IPS DF 6.9 (cell line): ENCODE data around the gene NEGR1.

ENCODE experiments used
- DNase-seq: peaks from one replicate; pipeline ENCODE4 v3.0.0-alpha.2; 2013; ENCODE audit warnings: low read depth, low spot score
- H3K27ac ChIP-seq: one replicate; pipeline ENCODE4 v1.5.1; 2013; ENCODE audit warnings: low read length, control low read depth
- H3K27me3 ChIP-seq: 2 replicates; pipeline ENCODE4 v1.6.1; 2013; ENCODE audit warnings: mild to moderate bottlenecking, low read length; ENCODE audit not compliant: control insufficient read depth, insufficient read depth
- H3K36me3 ChIP-seq: 2 replicates; pipeline ENCODE4 v1.6.1; 2013; ENCODE audit warnings: low read length; ENCODE audit not compliant: control insufficient read depth, insufficient read depth
- H3K4me1 ChIP-seq: 2 replicates; pipeline ENCODE4 v1.6.1; 2013; ENCODE audit warnings: low read length; ENCODE audit not compliant: control insufficient read depth, insufficient read depth
- H3K4me3 ChIP-seq: 2 replicates; pipeline ENCODE4 v1.5.1; 2013; ENCODE audit warnings: mild to moderate bottlenecking, low read length
- H3K9me3 ChIP-seq: 2 replicates; pipeline ENCODE4 v1.6.1; 2013; ENCODE audit warnings: low read length, inconsistent platforms; ENCODE audit not compliant: control insufficient read depth, insufficient read depth
- WGBS: extraction: QIAGEN DNeasy Blood & Tissue Kit; methylation state at CpG from one replicate; pipeline ENCODE4 v1.1.7; 2013; ENCODE audit warnings: mixed read lengths, missing lambda C conversion rate; ENCODE audit not compliant: insufficient read length, insufficient coverage; 5-methylcytosine and 5-hydroxymethylcytosine counted together

The NEGR1 gene

DNA sequence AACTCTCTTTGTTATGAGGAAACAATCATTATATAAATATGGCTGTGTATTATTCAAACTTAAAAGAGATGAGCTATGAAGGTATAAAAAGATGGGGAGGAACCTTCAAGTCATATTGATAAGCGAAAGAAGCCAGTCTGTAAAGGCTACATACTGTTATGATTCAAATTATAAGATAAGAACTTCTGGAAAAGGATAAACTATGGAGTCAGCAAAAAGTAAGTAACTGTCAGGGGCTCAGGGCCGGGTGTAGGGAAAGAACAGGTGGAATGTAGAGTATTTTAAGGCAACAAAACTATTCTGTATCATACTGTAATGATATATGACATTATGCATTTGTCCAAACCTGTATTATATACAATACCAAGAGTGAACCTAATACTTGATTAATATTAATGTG is 628.4 kb downstream of the NEGR1 start:
- Histone ChIP-seq H3K4me3 (no peak overlapping the region), H3K4me1 (no peaks in the 10 kb centered on the region), H3K27ac (no peak overlapping the region), H3K9me3 (no peaks in the 10 kb centered on the region), H3K27me3 (no peaks in the 10 kb centered on the region), H3K36me3 (no peaks in the 10 kb centered on the region)
- no CpG with 5 or more reads among the region's 2 CpGs for WGBS
- no peak for DNase-seq

DNA sequence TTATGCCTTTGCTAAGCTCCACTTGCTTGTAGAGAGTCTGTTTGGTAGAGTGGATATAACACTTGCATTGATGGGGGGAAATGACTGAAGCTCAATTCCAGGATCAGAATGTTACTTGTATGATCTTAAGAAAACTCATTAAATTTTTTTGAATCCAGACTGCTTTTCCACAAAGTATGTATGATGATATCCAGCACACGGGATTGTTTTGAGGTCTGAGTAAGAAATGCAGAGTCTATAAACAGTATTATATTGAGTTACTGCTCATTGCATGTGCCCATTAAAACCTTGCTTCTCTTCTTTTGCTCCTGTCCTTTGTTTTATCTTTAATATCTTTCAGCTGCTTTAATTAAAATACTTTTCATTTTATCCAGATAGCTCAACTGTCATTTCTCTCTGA is 631.1 kb downstream of the NEGR1 start:
- no peaks in the 10 kb centered on the region for H3K27me3 ChIP-seq
- H3K36me3 ChIP-seq = no peaks in the 10 kb centered on the region
- DNase-seq = no peak
- H3K4me3 ChIP-seq = no peak overlapping the region
- no CpG with 5 or more reads among the region's 1 CpG for WGBS
- H3K27ac ChIP-seq = no peak overlapping the region
- H3K4me1 ChIP-seq = no peaks in the 10 kb centered on the region
- no peaks in the 10 kb centered on the region for H3K9me3 ChIP-seq

DNA sequence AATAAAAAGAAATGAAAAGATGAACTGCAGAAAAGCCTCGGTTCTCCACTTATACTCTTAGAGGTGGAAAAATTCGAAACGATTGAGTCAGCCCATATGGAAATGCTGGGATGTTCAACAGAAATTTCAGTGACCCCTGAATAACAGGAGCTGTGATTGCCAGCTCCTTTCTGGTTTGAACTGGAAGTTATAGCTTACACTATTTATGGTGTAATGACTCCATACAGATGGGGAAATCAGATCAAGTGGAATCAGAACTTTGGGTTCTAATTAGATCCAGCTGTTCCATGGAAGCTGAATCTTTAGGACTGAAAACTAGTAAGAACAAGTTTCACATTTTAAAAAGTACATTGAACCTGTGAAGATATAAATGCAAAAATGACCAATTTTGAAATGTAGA is 632.2 kb downstream of the NEGR1 start:
- Histone ChIP-seq H3K36me3 (no peaks in the 10 kb centered on the region), H3K4me3 (no peak overlapping the region), H3K9me3 (no peaks in the 10 kb centered on the region), H3K27ac (no peak overlapping the region), H3K4me1 (no peaks in the 10 kb centered on the region), H3K27me3 (no peaks in the 10 kb centered on the region)
- no CpG with 5 or more reads among the region's 3 CpGs for WGBS
- DNase-seq = no peak

DNA sequence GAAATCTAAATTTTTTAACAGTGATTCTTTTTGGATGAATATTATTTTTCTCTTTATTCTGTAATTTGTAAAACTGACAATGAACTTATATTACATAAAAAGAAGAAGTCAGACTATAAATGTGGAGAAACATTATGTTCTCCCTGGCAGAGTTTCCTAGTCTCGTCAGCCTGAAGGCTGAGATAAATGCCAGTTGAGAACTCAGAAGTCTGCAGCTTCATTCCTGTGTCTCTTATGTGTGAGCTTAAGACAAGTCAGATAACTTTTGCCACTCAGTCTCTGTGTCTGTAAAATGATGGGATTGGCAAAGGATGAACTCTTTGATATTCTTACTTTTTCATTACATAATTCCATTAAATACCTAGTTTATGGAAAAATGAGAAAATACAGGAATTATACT is 632.7 kb downstream of the NEGR1 start:
- no CpG with 5 or more reads among the region's 1 CpG for WGBS
- H3K27ac ChIP-seq = no peak overlapping the region
- no peaks in the 10 kb centered on the region for H3K27me3 ChIP-seq
- no peaks in the 10 kb centered on the region for H3K36me3 ChIP-seq
- H3K9me3 ChIP-seq = no peaks in the 10 kb centered on the region
- no peak overlapping the region for H3K4me3 ChIP-seq
- no peaks in the 10 kb centered on the region for H3K4me1 ChIP-seq
- no peak for DNase-seq

DNA sequence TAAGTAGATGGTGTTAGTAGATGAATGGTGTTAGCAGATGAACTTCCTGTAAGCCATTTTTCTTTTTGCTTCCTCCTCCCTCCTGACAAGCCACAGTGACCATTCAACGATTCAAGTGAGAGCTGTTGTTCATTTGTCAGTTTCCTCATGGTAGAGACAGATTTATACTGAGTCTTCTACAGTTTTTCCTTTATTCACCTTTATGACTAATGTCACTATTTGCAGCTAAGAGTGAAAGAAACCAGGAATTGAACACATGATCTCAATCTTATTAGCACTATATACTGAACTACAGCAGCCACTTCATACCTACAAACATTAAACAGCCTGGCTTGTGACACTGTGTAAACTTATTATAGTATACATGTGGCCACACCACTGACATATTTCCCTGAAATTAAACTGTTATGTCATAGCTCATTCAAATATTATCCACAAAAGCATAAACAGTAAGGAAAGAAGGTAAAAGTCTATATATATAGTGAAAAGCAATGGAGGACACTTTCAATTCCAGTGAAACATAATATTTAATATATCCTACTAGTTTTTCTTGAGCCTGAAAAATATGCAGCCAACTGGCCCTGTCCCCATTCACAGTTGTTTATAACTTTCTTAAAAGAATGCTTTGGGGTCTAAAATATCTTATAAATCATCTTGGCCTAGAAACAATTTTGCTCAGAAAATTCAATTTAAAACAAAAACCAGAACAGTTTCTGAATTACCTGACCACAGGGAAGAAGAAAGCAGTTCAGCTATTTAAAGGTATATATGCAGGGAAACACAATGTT is 634.6 kb downstream of the NEGR1 start:
- H3K9me3 ChIP-seq = no peaks in the 10 kb centered on the region
- no peak for DNase-seq
- H3K27ac ChIP-seq = no peak overlapping the region
- H3K27me3 ChIP-seq = no peaks in the 10 kb centered on the region
- no CpG with 5 or more reads among the region's 1 CpG for WGBS
- no peaks in the 10 kb centered on the region for H3K36me3 ChIP-seq
- no peak overlapping the region for H3K4me3 ChIP-seq
- H3K4me1 ChIP-seq = no peaks in the 10 kb centered on the region

DNA sequence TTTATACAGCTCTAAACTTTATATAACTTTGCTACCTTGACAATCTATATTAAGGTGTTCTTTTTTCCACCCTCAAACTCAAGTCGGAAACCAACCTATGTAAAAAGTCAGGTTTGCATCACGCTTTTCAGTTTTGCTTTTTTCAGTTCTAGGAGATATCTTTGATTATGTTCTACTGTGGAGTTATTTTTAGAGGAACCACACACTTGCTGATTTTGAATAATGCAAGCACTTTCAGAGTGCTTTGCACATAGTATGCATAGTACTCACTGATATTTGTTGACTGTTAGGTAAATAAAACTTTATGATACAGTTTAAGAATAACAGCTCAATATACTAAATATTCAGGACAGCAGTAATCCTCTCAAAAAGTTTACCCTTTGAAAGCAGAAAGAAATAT is 637.3 kb downstream of the NEGR1 start:
- H3K27ac ChIP-seq = no peak overlapping the region
- H3K27me3 ChIP-seq = no peaks in the 10 kb centered on the region
- no peaks in the 10 kb centered on the region for H3K9me3 ChIP-seq
- no peak overlapping the region for H3K4me3 ChIP-seq
- DNase-seq = no peak
- no CpG with 5 or more reads among the region's 2 CpGs for WGBS
- no peaks in the 10 kb centered on the region for H3K36me3 ChIP-seq
- no peaks in the 10 kb centered on the region for H3K4me1 ChIP-seq

DNA sequence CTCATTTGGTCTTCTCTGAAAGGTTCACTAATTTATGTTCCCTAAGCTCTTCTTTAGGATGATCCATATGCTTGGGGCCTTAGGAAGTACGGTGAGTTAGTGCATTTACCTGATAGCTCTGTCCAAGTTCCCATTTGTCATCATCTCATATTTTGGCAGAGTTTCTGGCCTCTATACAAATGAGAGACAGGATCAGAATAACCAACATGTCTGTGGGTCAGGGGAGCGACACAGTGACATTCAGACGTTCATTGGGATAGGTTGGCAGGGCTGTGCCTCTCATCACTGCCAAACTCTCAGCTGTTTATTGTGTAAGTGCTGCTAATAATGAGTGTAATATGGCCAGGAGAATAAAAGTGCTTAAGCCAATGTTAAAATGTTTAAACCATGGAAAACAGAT is 640.4 kb downstream of the NEGR1 start:
- H3K36me3 ChIP-seq = no peaks in the 10 kb centered on the region
- no CpG with 5 or more reads among the region's 3 CpGs for WGBS
- DNase-seq = no peak
- H3K27me3 ChIP-seq = no peaks in the 10 kb centered on the region
- no peaks in the 10 kb centered on the region for H3K9me3 ChIP-seq
- H3K4me1 ChIP-seq = no peaks in the 10 kb centered on the region
- no peak overlapping the region for H3K4me3 ChIP-seq
- H3K27ac ChIP-seq = no peak overlapping the region

DNA sequence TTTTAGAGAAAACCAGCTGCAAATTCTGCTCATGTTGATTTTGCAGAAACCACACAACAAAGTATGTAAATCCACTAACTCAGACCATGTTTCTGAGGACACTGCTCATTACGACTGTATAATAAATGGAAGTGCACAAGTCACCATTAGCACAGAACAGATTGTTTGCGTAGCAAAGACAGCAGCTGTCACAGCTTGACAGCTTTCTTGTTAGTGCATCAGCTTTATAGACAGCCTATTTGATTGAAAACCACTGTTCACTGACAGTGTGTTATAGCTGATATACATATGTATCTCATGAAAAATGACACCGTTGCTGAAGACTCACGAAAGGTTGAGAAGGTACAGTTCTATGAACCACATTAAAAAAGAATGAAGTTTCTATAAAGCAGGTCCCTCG is 641.3 kb downstream of the NEGR1 start:
- Histone ChIP-seq H3K9me3 (no peaks in the 10 kb centered on the region), H3K27me3 (no peaks in the 10 kb centered on the region), H3K36me3 (no peaks in the 10 kb centered on the region), H3K27ac (no peak overlapping the region), H3K4me3 (no peak overlapping the region), H3K4me1 (no peaks in the 10 kb centered on the region)
- WGBS = no CpG with 5 or more reads among the region's 5 CpGs
- DNase-seq = no peak

DNA sequence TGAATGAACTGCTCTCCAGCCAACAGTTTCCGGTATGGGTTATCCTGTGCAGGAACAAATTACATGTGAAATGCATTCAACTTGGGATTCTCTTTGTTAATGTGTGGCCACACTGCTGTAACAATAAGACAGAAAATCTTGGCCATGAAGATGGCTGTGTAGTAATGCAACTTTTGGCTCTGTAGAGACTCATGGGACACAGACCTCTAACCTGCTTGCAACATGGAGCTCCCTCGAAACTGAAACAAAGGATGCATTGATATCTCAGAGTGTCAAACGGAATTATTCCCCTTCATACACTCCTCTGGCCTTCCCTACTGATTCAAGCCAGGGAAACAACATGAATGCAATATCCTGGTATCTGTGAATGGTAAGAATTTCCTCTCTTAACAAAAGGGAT is 642.2 kb downstream of the NEGR1 start:
- no peak overlapping the region for H3K4me3 ChIP-seq
- no peaks in the 10 kb centered on the region for H3K9me3 ChIP-seq
- H3K4me1 ChIP-seq = no peaks in the 10 kb centered on the region
- H3K27me3 ChIP-seq = no peaks in the 10 kb centered on the region
- WGBS = no CpG with 5 or more reads among the region's 3 CpGs
- no peak for DNase-seq
- no peaks in the 10 kb centered on the region for H3K36me3 ChIP-seq
- H3K27ac ChIP-seq = no peak overlapping the region

DNA sequence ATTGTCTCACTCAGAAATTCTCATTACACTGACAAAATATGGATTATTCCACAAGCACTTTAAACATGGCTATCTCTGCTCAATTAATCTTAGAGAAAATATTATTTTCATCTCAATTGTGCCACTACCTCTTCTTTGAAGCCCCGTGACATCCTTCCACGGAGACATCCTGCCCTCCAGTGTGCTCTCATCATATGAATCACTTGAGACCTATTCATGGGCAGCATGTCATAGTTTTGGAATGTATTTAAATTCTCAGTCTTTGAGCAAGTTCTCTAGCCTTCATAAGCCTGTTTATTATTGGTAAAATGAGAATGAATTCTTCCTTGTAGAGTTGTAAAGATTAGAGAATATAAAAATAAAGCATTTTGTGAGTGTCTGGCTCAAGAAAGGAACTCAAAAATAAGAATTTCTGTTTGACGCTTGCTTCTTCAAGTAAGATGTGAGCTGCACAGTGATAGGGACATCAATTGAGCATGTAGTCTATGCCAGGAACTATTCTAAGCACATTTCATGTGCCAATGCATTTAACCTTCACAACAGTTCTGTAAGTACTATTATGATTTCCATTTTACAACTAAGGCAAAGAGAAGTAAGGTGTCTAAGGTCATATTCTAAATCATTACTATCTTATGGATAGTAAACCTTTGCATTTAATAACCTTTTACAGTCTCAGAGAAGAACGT is 644.1 kb downstream of the NEGR1 start:
- Histone ChIP-seq H3K4me3 (no peak overlapping the region), H3K4me1 (no peaks in the 10 kb centered on the region), H3K9me3 (no peaks in the 10 kb centered on the region), H3K27ac (no peak overlapping the region), H3K27me3 (no peaks in the 10 kb centered on the region), H3K36me3 (no peaks in the 10 kb centered on the region)
- no CpG with 5 or more reads among the region's 4 CpGs for WGBS
- DNase-seq = no peak

DNA sequence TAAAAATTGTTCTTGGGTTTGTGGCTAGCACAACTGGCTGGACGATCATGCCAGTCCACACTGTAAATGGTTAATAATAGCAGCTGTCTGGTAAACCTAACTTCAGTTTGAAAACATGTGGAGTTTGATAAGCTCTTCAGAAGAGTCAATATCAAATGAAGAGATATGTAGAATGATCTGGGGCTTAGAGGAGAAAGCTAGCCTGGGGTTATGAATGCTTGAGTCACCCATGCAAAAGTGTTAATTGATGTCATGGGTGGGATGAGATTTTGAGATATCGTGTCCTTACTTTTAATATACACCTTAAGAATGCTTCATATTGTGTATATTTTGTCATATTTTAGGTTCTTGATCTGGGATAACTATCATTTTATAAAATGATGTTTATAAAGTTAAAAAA is 646.8 kb downstream of the NEGR1 start:
- Histone ChIP-seq H3K9me3 (no peaks in the 10 kb centered on the region), H3K4me1 (no peaks in the 10 kb centered on the region), H3K4me3 (no peak overlapping the region), H3K36me3 (no peaks in the 10 kb centered on the region), H3K27ac (no peak overlapping the region), H3K27me3 (no peaks in the 10 kb centered on the region)
- WGBS = no CpG with 5 or more reads among the region's 2 CpGs
- DNase-seq = no peak
